NCI-H226 (cell line): ENCODE data around the gene RAB44.
"Not testable (repeated sequence)": the region's sequence is repeated elsewhere in the genome, so short reads cannot be mapped to it uniquely, and the experiment has no call there.

Experiments
- DNase-seq: peaks from one replicate; pipeline ENCODE4 v3.0.0-alpha.2; 2015

The RAB44 gene

GRCh38 chr6:36697481-36697903 is at the start of gene RAB44:
RAB44 (plus strand) TSS chr6:36697826; CDS start chr6:36704236, 6,410 bp downstream.
- DNase-seq: no peak

GRCh38 chr6:36649086-36649485 is 48.5 kb upstream of the RAB44 start:
- no peak for DNase-seq

- no peak for DNase-seq
These were observed 47.7 kb upstream of the RAB44 start for GRCh38 chr6:36649701-36650484.

GRCh38 chr6:36650848-36651478 is 46.7 kb upstream of the RAB44 start:
- DNase-seq: no peak

- DNase-seq: no peak
These were observed 45.8 kb upstream of the RAB44 start for GRCh38 chr6:36651659-36652379.

GRCh38 chr6:36654469-36654868 is 43.2 kb upstream of the RAB44 start:
- DNase-seq: not testable (repeated sequence)

GRCh38 chr6:36655085-36655724 is 42.4 kb upstream of the RAB44 start:
- no peak for DNase-seq

GRCh38 chr6:36656441-36656840 is 41.2 kb upstream of the RAB44 start:
- no peak for DNase-seq

- no peak for DNase-seq
These were observed 40.4 kb upstream of the RAB44 start for GRCh38 chr6:36657271-36657670.

GRCh38 chr6:36657942-36658544 is 39.6 kb upstream of the RAB44 start:
- peak; percentile 74 for DNase-seq

- DNase-seq: no peak
These were observed 38.4 kb upstream of the RAB44 start for GRCh38 chr6:36659271-36659670.

- no peak for DNase-seq
These were observed 36.7 kb upstream of the RAB44 start for GRCh38 chr6:36660771-36661471.

GRCh38 chr6:36662380-36662779 is 35.2 kb upstream of the RAB44 start:
- no peak for DNase-seq

GRCh38 chr6:36662827-36663256 is 34.8 kb upstream of the RAB44 start:
- no peak for DNase-seq

GRCh38 chr6:36663504-36664446 is 33.9 kb upstream of the RAB44 start:
- DNase-seq: no peak

GRCh38 chr6:36665180-36665579 is 32.4 kb upstream of the RAB44 start:
- DNase-seq: no peak

- DNase-seq: no peak
These were observed 31.3 kb upstream of the RAB44 start for GRCh38 chr6:36666287-36666686.

- peak; percentile 95 for DNase-seq
These were observed 30.6 kb upstream of the RAB44 start for GRCh38 chr6:36666826-36667591.

GRCh38 chr6:36668591-36668990 is 29.0 kb upstream of the RAB44 start:
- DNase-seq: no peak

- DNase-seq: no peak
These were observed 28.6 kb upstream of the RAB44 start for GRCh38 chr6:36669002-36669401.
